K562 (cell line): ENCODE measurements around the gene ELOF1. TPM values are rescaled to one million over a fixed set of nuclear protein-coding genes. Genes with fewer than 3 reads are reported as not detected.
A peak's percentile ranks its signal among the peaks of the same experiment; 100 is the strongest.

ENCODE experiments used
- COPS2 ChIP-seq: fragments of 450-650 bp; conservative IDR thresholded peaks from 2 replicates; pipeline ENCODE4 v1.6.1; 2016; ENCODE audit warnings: mild to moderate bottlenecking, moderate library complexity
- EP300 ChIP-seq: IDR thresholded peaks from 2 replicates; pipeline ENCODE4 v1.6.1; 2012; ENCODE audit warnings: low read length, improper control_type of control experiment
- MCM3 ChIP-seq: fragments of 450-650 bp; IDR thresholded peaks from 2 replicates; pipeline ENCODE4 v1.6.1; 2016
- MTA2 ChIP-seq: fragments of 450-650 bp; IDR thresholded peaks from 2 replicates; pipeline ENCODE4 v1.6.1; 2016; ENCODE audit warnings: low read depth
- MYBL2 ChIP-seq, 2 experiments: fragments of 450-650 bp in 1 of 2; sonication (generic) in 1 of 2; formaldehyde crosslinking in 1 of 2; IDR thresholded peaks; 2 replicates each; pipeline versions ENCODE4 v1.6.1 to v1.8.1; 2017 to 2022; ENCODE audit warnings: borderline replicate concordance in 1 of 2, inconsistent platforms in 1 of 2, low read depth in 1 of 2, mild to moderate bottlenecking in 1 of 2, missing genetic modification reagents in 1 of 2, moderate library complexity in 1 of 2
- NEUROD1 ChIP-seq: fragments of 150-350 bp; IDR thresholded peaks from 2 replicates; pipeline ENCODE4 v1.6.1; 2014; ENCODE audit warnings: borderline replicate concordance, low read length, low read depth; ENCODE audit not compliant: partially characterized antibody
- NR2F6 ChIP-seq: fragments of 450-650 bp; formaldehyde crosslinking; IDR thresholded peaks from 2 replicates; pipeline ENCODE4 v1.4.0; 2020; ENCODE audit warnings: mild to moderate bottlenecking
- NRF1 ChIP-seq, 2 experiments: fragments of 450-650 bp; IDR thresholded peaks in 1 of 2; conservative IDR thresholded peaks in 1 of 2; 2 replicates each; pipeline ENCODE4 v1.6.1; 2014; ENCODE audit warnings: mild to moderate bottlenecking in 2 of 2
- RBFOX2 ChIP-seq: fragments of 200-400 bp; formaldehyde crosslinking; IDR thresholded peaks from 2 replicates; pipeline ENCODE4 v1.6.1; 2017; ENCODE audit warnings: low read depth, mild to moderate bottlenecking, low read length, moderate library complexity
- SMAD1 ChIP-seq: fragments of 150-350 bp; IDR thresholded peaks from 2 replicates; pipeline ENCODE4 v1.6.1; 2014; ENCODE audit warnings: low read length, low read depth; ENCODE audit not compliant: partially characterized antibody
- SMAD4 ChIP-seq: fragments of 250-450 bp; sonication (Bioruptor Pico); conservative IDR thresholded peaks from 2 replicates; pipeline ENCODE4 v1.8.0; 2021; ENCODE audit warnings: inconsistent platforms, mild to moderate bottlenecking, moderate library complexity
- SMARCA5 ChIP-seq: fragments of 450-650 bp; IDR thresholded peaks from 2 replicates; pipeline ENCODE4 v1.6.1; 2016
- SMARCE1 ChIP-seq: fragments of 450-650 bp; IDR thresholded peaks from 2 replicates; pipeline ENCODE4 v1.7.1; 2016; ENCODE audit warnings: mild to moderate bottlenecking
- SRSF7 ChIP-seq: fragments of 200-400 bp; formaldehyde crosslinking; optimal IDR thresholded peaks from 2 replicates; pipeline ENCODE3; 2017; ENCODE audit warnings: mild to moderate bottlenecking, low read depth, low read length
- SUPT5H ChIP-seq: fragments of 450-650 bp; IDR thresholded peaks from 2 replicates; pipeline ENCODE4 v1.6.1; 2016
- UBTF ChIP-seq, 2 experiments: IDR thresholded peaks; 2 replicates each; pipeline ENCODE4 v1.6.1; 2012; ENCODE audit warnings: improper control_type of control experiment in 2 of 2, low read depth in 2 of 2, low read length in 2 of 2, borderline replicate concordance in 1 of 2
- ZBTB7A ChIP-seq: IDR thresholded peaks from 2 replicates; pipeline ENCODE4 v1.6.1; 2011; ENCODE audit warnings: low read depth, mild to moderate bottlenecking, low read length, moderate library complexity, borderline replicate concordance; ENCODE audit not compliant: control insufficient read depth
- ZNF76 ChIP-seq: fragments of 250-450 bp; sonication (Bioruptor Pico); IDR thresholded peaks from 2 replicates; pipeline ENCODE4 v1.4.0; 2020; ENCODE audit warnings: mild to moderate bottlenecking, moderate library complexity, borderline replicate concordance
- polyA plus RNA-seq, 8 experiments: library from polyadenylated mRNA; depleted of rRNA in 4 of 8; stranded (reverse) in 5 of 8; unstranded in 3 of 8; fragments of >200 nt; fragmentation: Nextera tagmentation in 2 of 8; fragmentation: Illumina TruSeq in 1 of 8; extraction: Ambion mirVana in 2 of 8; extraction: Trizol in 1 of 8; gene quantifications; 2 replicates each; pipeline versions ENCODE4 v1.2.1 to v1.2.3, GENCODE V29; 2011 to 2014; ENCODE audit warnings: inconsistent platforms in 1 of 8, missing spikeins in 1 of 8
- total RNA-seq, 7 experiments: library from RNA; depleted of rRNA in 6 of 7; stranded (reverse); fragments of >200 nt in 6 of 7; fragmentation: Illumina TruSeq in 2 of 7; extraction: Trizol in 2 of 7; gene quantifications; 2 replicates each; pipeline versions ENCODE4 v1.2.1 to v1.2.3, GENCODE V29; 2011 to 2021; ENCODE audit warnings: low replicate concordance in 1 of 7
- TF ChIP-seq, protein P1 (sequence below): fragments of 450-650 bp; IDR thresholded peaks from 2 replicates; pipeline ENCODE4 v1.6.1; 2017; ENCODE audit warnings: antibody characterized with exemption
- TF ChIP-seq, protein P2 (sequence below), 2 experiments: fragments of 150-350 bp in 1 of 2; IDR thresholded peaks; 2 replicates each; pipeline ENCODE4 v1.6.1; 2012 to 2016; ENCODE audit warnings: low read depth in 2 of 2, low read length in 2 of 2, mild to moderate bottlenecking in 1 of 2, moderate library complexity in 1 of 2

Gene ELOF1
- total and polyA plus RNA-seq, 9 of the 15 experiments (the other 6 are each of a cell fraction or from before 2014, with no cell fraction given): 16.7 to 147 (median 74.2) TPM

GRCh38 chr19:11539495-11540365 lies 19.3 kb downstream of the ELOF1 start (continued):
- TF ChIP-seq UBTF (IDR thresholded peaks at IDR 0.05; ENCODE audit: borderline replicate concordance in 1 of 2, low read depth in 2 of 2, low read length in 2 of 2): peak in 1 of 2 experiments; percentile 61; a peak in 1 of 4 replicates
- TF ChIP-seq SMAD4: peak; percentile 56
- no peak for TF ChIP-seq MCM3
- no peak for TF ChIP-seq SRSF7
- no peak for TF ChIP-seq EP300
- TF ChIP-seq SMARCE1: peak; percentile 61; the same call in 1 of the 2 replicates
- no peak for TF ChIP-seq NR2F6 (CRISPR knock-in tag)
- TF ChIP-seq, protein P1, sequence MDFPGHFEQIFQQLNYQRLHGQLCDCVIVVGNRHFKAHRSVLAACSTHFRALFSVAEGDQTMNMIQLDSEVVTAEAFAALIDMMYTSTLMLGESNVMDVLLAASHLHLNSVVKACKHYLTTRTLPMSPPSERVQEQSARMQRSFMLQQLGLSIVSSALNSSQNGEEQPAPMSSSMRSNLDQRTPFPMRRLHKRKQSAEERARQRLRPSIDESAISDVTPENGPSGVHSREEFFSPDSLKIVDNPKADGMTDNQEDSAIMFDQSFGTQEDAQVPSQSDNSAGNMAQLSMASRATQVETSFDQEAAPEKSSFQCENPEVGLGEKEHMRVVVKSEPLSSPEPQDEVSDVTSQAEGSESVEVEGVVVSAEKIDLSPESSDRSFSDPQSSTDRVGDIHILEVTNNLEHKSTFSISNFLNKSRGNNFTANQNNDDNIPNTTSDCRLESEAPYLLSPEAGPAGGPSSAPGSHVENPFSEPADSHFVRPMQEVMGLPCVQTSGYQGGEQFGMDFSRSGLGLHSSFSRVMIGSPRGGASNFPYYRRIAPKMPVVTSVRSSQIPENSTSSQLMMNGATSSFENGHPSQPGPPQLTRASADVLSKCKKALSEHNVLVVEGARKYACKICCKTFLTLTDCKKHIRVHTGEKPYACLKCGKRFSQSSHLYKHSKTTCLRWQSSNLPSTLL: no peak
- no peak for TF ChIP-seq SMAD1
- TF ChIP-seq ZBTB7A: peak; percentile 38; the same call in 1 of the 2 replicates
- TF ChIP-seq, protein P2, sequence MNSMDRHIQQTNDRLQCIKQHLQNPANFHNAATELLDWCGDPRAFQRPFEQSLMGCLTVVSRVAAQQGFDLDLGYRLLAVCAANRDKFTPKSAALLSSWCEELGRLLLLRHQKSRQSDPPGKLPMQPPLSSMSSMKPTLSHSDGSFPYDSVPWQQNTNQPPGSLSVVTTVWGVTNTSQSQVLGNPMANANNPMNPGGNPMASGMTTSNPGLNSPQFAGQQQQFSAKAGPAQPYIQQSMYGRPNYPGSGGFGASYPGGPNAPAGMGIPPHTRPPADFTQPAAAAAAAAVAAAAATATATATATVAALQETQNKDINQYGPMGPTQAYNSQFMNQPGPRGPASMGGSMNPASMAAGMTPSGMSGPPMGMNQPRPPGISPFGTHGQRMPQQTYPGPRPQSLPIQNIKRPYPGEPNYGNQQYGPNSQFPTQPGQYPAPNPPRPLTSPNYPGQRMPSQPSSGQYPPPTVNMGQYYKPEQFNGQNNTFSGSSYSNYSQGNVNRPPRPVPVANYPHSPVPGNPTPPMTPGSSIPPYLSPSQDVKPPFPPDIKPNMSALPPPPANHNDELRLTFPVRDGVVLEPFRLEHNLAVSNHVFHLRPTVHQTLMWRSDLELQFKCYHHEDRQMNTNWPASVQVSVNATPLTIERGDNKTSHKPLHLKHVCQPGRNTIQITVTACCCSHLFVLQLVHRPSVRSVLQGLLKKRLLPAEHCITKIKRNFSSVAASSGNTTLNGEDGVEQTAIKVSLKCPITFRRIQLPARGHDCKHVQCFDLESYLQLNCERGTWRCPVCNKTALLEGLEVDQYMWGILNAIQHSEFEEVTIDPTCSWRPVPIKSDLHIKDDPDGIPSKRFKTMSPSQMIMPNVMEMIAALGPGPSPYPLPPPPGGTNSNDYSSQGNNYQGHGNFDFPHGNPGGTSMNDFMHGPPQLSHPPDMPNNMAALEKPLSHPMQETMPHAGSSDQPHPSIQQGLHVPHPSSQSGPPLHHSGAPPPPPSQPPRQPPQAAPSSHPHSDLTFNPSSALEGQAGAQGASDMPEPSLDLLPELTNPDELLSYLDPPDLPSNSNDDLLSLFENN (IDR thresholded peaks at IDR 0.05; ENCODE audit: low read depth in 2 of 2, low read length in 2 of 2): no peak
- no peak for TF ChIP-seq SMARCA5
- TF ChIP-seq NRF1 (conservative IDR thresholded peaks at IDR 0.05 in 1 of 2, IDR thresholded peaks at IDR 0.05 in 1 of 2): peak; percentile 39 to 58; a peak in 3 of 4 replicates
- TF ChIP-seq ZNF76 (CRISPR knock-in tag): no peak
- peak; percentile 65 for TF ChIP-seq RBFOX2
- no peak for TF ChIP-seq MTA2
- TF ChIP-seq MYBL2 (IDR thresholded peaks at IDR 0.05; ENCODE audit: low read depth): no peak
- TF ChIP-seq MYBL2 (CRISPR knock-in tag; IDR thresholded peaks at IDR 0.05; ENCODE audit: borderline replicate concordance): no peak
- TF ChIP-seq SUPT5H: 0 out of 2 replicates have a peak, but pooled peaks have one; percentile 26
- no peak for TF ChIP-seq NEUROD1
- TF ChIP-seq COPS2: no peak
